GM21786 (cell line): ENCODE results near the gene TMEM131L.
"Not testable (repeated sequence)": the region's sequence is repeated elsewhere in the genome, so short reads cannot be mapped to it uniquely, and the experiment has no call there.

Experiments used
- ATAC-seq: cut with Tn5 transposase; IDR thresholded peaks from one replicate; pipeline ENCODE4 v1.9.1; 2021; ENCODE audit not compliant: unreplicated experiment

Gene TMEM131L

DNA sequence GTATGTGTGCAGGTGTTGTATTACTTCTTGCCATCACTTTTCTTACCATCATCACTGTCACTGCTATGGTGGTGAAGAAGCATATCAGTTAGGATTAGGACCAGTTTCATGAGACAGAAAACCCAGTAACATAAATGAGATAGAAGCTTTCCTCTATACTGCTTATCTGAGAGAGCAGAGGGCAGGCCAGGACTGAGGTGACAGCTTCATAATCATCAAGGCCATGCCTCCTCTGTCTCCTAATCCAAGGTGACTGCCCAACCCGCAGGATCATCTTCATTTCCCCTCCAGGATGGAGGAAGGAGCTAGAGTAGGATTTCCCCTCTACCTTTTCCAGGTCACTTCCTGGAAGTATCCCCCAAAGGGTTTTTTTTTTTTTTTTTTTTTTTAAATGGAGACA, 35.4 kb downstream of the TMEM131L start:
- ATAC-seq, result no peak

DNA sequence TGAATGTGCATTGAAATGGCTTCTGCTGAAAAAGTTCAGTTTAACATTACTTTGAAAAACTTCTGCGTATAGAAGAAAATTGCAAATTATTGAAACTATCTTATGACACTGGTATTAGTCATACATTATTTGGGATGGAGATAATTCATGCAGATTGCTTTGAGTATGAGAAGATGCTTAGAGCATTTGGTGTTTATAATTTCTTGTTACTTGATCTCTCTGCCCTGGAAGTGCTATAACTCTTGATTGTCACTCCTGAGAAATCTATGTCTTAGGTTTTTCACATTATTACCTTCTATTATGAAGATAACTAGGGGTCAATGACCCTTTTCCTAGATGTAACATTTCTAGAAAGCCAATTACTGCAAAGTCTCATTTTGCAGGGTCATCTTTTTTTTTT, 36.4 kb downstream of the TMEM131L start:
- no peak for ATAC-seq

DNA sequence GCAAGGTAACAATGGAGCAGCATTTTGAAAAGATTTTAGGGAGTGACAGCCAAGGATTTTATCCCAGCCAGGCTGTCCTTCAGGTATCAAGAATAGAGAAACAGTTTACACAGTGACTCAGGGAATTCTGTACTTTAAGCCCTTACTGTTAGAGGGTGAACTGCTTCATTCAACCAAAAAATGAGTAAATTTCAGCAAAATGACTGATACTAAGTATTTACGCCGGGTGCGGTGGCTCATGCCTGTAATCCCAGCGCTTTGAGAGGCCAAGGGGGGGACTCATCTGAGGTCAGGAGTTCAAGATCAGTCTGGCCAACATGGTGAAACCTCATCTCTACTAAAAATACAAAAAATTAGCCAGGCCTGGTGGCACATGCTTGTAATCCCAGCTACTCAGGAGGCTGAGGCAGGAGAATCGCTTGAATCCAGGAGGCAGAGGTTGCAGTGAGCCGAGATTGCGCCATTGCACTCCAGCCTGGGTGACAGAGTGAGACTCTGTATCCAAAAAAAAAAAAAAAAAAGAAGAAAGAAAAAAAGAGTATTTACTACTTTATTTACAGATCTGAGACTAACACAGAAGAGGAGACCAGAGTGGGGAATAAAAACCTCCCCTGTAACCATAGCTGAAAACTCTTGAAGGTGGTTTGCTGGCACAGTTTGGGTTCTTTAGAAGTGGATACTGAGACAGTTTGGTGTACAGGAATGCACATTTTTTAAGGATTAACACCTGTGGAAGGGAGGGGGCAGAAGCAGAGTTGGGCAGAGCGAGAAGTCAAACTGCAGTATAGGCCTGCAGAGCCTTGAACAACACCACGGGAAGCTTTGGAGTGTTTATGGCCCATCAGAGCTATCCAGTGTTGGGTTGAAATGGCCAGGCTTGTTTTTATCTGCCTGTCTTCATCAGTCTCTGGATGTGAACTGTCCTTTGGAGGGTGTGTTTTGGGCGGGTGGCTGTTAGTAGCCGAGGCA, 40.5 kb downstream of the TMEM131L start:
- ATAC-seq, result no peak

DNA sequence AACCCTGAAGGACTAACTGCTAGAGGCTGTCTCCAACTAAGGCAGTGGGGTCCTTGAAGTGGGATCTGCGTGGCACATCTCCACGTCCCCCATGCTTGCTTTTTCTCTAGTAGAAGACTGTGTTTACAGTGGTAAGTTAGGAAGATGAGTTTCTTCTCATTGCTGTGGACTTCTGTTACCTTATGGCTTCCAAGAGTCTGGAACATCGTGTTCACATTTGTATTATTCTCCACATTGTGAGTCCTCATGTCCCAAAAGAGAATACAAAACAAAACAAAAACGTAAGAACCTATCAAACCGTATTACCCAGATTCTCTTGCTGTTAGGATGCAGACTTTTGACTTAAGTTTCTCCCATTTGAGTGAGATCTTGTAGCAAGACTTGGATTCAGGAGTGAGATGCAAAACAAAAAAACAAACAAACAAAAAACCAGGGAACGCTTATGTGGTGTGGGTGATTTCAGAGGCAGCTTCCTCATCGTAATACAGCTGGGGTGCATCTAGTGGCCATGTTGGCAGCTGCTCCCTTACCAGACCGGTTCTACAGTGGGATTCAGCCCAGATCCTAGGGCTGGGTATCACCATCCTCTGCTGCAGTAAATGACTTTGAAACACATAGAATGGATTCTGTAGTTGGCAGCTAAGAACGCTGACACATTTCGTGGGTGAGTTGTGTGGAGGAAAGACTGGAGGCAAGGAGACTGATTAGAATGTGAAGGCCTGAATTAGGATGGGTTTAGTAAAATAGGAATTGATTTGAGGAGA, 41.3 kb downstream of the TMEM131L start:
- ATAC-seq, result no peak

DNA sequence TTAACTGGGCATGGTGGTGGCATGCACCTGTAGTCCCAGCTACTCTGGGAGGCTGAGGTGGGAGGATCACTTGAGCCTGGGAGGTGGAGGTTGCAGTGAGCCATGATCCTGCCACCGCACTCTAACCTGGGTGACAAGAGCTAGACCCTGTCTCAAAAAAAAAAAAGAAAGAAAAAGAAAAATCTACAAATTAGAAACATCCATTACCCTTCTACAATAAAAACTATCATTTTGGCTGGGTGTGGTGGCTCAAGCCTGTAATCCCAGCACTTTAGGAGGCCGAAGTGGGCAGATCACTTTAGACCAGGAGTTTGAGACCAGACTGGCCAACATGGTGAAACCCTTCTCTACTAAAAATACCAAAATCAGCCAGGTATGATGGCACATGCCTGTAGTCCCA, 43.1 kb downstream of the TMEM131L start:
- ATAC-seq, result not testable (repeated sequence)

DNA sequence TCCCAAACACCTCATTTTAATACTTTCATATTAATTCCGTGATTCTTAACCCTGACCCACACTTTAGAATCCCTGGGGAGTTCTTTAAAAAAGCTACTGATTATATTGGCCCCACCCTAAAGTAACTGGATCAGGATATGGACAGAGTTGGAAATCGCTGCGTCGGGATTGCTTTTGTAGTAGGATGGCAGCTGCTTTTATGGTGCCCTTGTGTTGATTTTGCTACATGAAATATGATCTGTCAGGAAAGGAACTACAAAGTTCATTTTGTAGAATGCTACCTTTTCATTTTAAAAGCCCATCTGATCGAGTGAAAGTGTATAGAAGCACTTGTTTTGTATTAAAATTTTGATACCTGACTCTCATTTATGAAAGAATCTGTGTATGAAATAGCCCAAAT, 43.6 kb downstream of the TMEM131L start:
- no peak for ATAC-seq

DNA sequence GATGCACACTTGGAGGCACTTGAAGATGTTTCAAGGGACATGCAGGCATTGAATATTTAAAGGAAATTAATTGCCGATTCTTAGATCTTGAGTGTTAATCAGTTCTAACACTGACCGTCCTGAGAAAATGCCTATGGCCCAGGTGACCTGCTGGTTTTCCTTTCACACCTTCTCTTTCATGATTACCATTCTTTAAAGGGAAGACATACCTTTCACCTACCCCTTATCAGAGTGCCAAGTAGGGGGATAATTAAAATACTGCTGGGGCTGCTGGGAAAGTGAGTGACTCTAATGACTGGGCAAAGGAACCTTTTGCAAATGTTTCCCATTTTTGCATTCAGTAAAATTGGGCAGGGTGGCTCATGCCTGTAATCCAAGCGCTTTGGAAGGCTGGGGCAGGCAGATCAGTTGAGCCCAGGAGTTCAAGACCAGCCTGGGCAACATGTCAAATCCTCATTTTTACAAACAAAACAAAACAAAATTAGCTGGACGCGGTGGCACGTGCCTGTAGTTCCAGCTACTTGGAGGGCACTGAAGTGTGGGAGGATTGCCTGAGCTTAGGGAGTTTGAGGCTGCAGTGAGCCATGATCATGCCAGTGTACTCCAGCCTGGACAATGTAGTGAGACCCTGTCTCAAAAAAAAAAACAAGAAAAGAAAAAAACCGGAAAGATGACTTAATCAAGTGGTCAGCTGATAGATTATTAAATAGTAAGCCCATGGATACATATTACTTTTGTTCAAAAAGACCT, 44.3 kb downstream of the TMEM131L start:
- ATAC-seq, result no peak

DNA sequence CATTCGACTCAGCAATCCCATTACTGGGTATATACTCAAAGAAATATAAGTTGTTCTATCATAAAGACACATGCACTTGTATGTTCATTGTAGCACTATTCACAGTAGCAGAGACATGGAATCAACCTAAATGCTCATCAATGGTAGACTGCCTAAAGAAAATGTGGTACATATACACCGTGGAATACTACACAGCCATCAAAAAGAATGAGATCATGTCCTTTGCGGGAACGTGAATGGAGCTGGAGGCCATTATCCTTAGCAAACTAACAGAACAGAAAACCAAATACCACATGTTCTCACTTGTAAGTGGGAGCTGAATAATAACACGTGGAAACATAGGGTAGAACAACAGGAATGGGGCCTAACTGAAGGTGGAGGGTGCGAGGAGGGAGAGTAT, 44.9 kb downstream of the TMEM131L start:
- no peak for ATAC-seq

DNA sequence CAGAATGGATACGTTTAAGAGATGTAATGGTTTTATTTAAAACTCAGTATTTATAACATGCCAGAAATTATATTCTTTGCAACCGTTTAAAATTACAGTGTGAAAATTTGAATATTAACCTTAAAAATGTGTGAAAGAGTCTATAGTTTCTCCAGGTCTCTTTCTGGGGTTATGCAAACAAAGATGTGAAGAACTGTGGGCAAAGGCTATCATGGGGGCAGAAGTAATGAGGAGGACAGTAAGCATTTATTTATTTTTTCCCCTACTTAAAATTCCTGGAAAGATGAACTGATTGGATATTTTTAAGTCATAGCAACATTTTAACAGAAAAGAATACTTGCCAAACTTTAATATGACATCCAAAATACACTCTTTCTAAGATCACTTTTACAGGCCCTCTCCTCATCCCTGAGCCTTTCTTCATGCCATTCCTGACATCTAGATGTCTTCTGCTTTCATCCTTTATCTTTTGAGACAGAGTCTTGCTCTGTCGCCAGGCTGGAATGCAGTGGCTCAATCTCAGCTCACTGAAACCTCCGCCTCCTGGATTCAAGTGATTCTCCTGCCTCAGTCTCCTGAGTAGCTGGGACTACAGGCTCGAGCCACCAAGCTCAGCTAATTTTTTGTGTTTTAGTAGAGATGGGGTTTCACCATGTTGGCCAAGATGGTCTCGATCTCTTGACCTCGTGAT, 46.1 kb downstream of the TMEM131L start:
- ATAC-seq, result no peak

DNA sequence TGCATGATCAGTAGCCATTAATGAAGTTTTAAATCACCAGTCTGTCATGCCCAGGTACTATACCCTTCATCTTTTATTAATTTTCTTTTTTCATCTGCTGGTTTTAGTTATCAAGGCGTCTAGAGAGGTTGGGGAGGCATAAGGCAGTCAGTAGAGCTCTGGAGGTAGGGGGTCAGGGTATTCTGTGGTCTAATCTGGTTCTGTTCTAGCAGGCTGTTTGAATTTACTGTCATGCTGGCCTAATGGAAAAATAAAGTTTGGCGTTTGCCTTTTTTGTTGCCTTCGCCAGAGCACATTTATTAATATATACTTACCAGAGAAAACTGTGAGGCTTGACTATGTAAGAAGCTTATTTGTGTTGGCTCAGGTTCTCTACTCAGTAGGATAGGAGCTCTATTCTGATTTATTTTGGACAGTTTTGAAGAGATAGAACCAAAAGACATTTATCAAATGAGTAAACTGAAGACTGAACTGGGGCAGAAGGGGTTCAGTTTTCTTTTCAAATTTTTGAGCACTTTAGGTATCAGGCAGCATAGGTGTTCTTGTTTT, 46.9 kb downstream of the TMEM131L start:
- ATAC-seq, result no peak

DNA sequence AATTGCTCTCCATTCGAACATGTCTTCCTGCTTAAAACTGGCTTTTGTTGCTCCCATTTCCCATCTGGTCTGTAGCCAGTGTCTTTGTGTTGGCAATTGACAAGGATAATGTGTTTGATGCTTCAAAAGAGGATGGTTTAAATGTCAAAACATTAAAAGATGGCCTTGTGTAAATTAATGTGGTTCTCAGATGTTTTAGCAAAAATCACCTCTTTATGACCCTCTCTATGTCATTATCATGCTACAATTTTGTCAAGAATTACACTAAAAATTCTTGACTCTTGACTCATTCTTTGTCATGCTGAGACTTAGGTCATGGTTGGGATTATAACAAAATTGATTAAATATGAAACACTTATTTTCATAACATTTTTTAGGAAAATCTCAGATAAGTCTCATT, 47.4 kb downstream of the TMEM131L start:
- no peak for ATAC-seq

DNA sequence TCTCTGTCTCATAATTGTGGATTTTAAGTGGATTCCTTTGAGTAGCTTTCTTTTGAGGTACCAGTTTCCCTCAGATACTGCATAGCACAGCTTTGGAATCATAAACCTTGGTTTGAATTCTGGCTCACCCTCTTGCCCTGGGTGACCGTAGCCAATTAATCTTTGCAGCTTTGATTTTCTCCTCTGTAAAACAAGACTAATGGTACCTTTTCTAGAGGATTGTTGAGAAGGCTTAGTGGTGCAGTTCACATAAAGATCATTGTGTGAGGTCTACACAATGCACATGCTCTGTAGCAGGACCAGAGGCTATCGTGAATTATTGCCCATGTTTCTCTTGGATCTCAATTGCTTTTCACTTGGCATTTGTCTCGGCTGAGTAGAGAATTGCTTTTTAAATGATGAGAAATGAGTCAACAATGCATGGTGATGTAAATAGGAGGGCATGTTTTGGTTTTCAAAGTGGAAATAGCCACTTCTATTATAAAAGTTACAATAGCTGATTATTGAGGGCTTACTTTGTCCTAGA, 47.9 kb downstream of the TMEM131L start:
- ATAC-seq, result no peak

DNA sequence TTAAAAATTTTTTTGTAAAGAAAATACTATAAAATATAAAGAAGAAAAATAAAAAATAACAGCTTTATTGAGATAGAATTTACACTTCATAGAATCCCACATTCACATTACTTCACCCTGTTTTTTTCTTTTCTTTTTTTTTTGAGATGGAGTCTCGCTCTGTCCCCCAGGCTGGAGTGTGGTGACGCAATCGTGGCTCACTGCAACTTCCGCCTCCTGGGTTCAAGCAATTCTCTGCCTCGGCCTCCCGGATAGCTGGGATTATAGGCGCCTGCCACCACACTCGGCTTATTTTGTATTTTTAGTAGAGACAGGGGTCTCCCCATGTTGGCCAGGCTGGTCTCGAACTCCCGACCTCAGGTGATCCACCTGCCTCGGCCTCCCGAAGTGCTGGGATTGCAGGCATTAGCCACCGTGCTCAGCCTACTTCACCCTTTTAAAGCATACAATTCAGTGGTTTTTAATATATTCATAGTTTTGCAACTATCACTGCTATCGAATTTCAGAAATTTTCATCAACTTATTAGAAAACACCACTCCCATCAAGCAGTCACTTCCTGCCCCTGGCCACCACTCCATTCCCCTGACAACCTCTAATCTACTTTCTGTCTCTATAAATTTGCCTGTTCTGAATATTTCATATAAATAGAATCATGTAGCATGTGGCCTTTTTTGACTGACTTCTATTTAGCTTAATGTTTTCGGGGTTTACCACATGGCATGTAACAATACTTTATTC, 48.7 kb downstream of the TMEM131L start:
- ATAC-seq, result no peak

DNA sequence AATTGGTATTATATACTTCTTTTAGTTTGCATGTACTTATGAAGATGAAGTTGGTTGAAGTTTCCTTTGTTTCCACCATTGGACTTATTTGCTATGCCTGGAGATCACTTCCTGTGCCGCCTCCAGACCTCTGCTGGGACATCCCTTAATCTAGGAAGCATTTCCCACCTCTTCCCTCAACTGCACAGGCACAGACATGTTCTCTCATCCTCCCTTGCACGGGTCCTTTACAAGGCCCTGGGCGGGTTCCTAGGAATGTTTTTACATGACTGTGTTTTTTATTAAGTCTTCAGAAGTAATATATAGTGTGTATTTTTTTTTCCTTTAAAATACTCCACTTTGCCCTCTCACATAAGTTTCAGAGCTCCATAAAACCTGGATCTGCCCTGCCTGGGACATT, 51.0 kb downstream of the TMEM131L start:
- ATAC-seq, result no peak

DNA sequence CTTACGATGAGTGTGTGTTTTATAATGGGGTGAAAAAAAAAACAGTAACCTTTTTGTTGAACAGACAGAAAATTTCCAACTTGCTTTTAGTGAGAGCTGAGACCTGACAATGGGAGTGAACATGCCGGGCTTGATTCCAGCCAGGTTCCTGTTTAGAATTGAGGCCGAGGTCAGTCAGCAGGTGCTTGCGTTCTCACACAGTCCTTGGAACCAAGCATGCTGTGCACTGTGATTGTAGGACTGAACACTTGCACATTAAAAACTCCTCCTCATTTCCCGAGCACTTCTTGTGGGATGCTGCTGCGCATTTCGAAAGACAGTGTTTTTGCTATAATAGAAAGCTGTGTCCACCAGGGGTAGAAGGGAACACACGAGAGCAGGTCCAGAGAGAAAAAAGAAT, 51.8 kb downstream of the TMEM131L start:
- ATAC-seq, result no peak

DNA sequence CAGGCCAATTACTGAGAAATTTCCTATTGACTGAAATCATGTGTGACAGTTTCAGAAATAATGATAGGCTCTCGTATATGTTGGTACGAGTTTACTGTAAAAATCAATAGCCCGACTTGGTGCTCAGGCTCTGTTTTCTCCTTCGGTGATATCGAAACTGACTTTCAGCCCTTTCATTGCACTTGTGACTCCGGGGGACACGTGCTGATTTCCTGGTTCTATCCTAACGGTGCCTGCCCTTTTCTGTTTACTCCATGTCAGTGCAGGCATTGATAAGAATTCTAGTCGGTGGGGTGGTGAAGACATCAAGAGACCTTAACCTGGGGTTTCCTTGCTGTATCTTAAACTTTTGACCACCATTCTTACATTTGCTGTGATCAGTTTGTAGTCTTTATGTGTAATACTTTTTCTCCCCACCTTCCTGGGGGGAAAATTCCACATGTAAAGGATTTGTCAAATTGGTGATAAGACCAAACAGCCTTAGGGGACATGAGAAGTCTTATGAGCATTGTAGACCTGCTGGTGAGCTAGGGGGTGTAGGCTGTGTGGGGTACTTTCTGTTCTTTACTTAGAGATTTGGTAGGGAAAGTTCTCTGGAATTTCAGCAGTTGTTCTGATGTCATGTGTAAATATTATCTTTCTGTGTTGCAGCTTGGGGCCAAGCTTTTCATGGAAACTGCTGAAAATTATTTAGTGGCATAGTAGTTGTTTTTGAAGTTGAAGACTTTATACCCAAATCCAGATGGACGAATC, 52.7 kb downstream of the TMEM131L start:
- no peak for ATAC-seq

DNA sequence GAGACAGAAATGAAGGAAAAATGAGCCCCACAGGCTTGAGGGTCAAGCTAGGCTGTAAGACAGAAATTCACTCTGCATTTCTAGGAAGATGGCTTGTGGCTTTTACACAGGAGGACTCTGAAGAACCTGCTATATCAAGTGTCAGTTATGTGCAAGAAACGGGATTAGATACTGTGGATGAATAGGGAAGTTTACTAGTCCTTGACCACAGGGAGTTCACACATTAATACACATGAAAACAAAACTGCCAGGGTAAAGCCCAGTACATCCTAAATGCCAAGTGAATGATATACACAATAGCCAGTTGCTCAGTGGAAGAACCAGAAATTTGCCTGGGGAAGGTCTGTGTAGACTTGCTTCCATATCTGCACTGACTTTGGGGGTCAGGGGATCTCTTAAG, 53.5 kb downstream of the TMEM131L start:
- no peak for ATAC-seq

DNA sequence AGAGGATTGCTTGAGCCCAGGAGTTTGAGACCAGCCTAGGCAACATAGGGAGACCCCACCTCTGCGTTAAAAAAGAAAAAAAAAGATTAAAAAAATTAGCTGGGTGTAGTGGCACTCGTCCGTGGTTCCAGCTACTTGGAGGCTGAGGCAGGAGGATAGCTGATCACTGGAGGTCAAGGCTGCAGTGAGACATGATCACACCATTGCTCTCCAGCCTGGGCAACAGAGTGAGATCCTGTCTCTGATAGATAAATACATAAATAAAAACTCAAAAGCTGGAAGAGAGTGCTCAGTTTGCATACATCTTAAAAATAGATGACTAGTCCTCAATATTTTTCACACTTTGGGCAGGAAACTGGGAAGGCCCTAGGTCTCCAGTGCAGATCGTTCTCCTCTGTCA, 54.1 kb downstream of the TMEM131L start:
- ATAC-seq, result no peak

DNA sequence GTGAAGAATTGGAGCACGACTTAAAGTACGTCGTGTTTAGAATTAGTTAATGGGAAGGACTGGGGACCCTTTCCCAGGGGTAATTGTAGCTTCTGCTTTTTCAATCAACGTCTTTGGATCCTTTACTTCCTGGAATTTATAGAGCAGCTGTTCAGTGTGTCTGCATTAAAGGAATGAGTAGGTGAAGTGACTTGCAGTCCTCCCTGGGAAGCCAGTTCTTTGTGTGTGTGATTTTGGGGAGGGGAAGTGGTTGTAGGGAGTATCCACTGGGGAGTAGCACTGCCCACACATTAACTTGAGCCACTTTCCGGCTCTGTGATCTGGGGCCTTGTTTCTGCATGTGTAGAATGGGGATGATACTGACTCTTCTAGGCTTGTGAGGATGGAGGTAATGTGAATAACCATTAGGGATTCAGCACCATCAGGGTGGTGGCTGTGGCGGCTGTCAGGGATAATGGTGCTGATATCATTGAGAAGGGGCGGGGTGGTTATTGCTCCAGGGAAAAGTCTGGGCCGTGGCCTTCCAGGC, 54.7 kb downstream of the TMEM131L start:
- ATAC-seq, result peak; percentile 36
